Activated CD4-positive, alpha-beta memory T cell treated with anti-CD3 and anti-CD28 coated beads for 36 hours (primary cell): ENCODE results near the gene SLC39A8. TPM values are rescaled to one million over a fixed set of nuclear protein-coding genes. Genes with fewer than 3 reads are reported as not detected.

Experiments
- CTCF ChIA-PET: fragments of 350-600 bp; sonication (Branson Sonifier 250); formaldehyde crosslinking; loops from one replicate; lab custom pipeline; 2021; ENCODE audit warnings: antibody characterized with exemption, inconsistent platforms; lab: Charles Lee
- POLR2A ChIA-PET: fragments of 350-600 bp; sonication (Branson Sonifier 250); formaldehyde crosslinking; loops from one replicate; lab custom pipeline; 2021; ENCODE audit warnings: antibody characterized with exemption; lab: Charles Lee
- DNase-seq: peaks from one replicate; pipeline ENCODE4 v3.0.0-alpha.2; 2020
- H3K27ac Mint-ChIP-seq: one replicate; pipeline ENCODE4 v1.8.0; 2021; ENCODE audit warnings: mixed read lengths
- H3K27me3 Mint-ChIP-seq: one replicate; pipeline ENCODE4 v1.8.0; 2021; ENCODE audit warnings: mixed read lengths
- H3K36me3 Mint-ChIP-seq: one replicate; pipeline ENCODE4 v1.8.0; 2021; ENCODE audit warnings: mixed read lengths
- H3K4me1 Mint-ChIP-seq: one replicate; pipeline ENCODE4 v1.8.0; 2021; ENCODE audit warnings: low read depth, mixed read lengths
- H3K4me3 Mint-ChIP-seq: one replicate; pipeline ENCODE4 v1.8.0; 2021; ENCODE audit warnings: mild to moderate bottlenecking, mixed read lengths
- H3K9me3 Mint-ChIP-seq: one replicate; pipeline ENCODE4 v1.8.0; 2021; ENCODE audit warnings: mixed read lengths
- intact Hi-C: fragments of 100-400 bp; cut with micrococcal nuclease; formaldehyde crosslinking; loops from one replicate; pipeline ENCODE4 v1.15.1; 2023
- total RNA-seq, 2 experiments: library from RNA; stranded (reverse); gene quantifications; one replicate each; pipeline ENCODE4 v1.2.3, GENCODE V29; 2021

SLC39A8 gene
- total RNA-seq, 2 experiments from 2014 or later = 64.6 to 66.9 TPM

GRCh38 chr4:102338405-102338804 lies 6.9 kb downstream of the SLC39A8 start:
- Mint-ChIP-seq H3K27ac (no peak overlapping the region), H3K36me3 (peaks cover 9% of the 10 kb centered on the region), H3K27me3 (no peaks in the 10 kb centered on the region), H3K4me3 (no peak overlapping the region), H3K9me3 (no peaks in the 10 kb centered on the region), H3K4me1 (peaks cover 77% of the 10 kb centered on the region)
- DNase-seq = no peak
- CTCF ChIA-PET = interaction anchor here (0.8 kb wide), 1 partner anchor 92 kb away, joined by 4 read pairs; no protein-coding TSS in a partner anchor
- intact Hi-C loops = no loop called here
- POLR2A ChIA-PET = no interaction called here

GRCh38 chr4:102335616-102336015 lies 9.7 kb downstream of the SLC39A8 start:
- CTCF ChIA-PET = no interaction called here
- Mint-ChIP-seq H3K27me3 (no peaks in the 10 kb centered on the region), H3K4me3 (no peak overlapping the region), H3K36me3 (peaks cover 8% of the 10 kb centered on the region), H3K27ac (no peak overlapping the region), H3K4me1 (peaks cover 69% of the 10 kb centered on the region), H3K9me3 (no peaks in the 10 kb centered on the region)
- POLR2A ChIA-PET = interaction anchor here (1.9 kb wide), 1 partner anchor 9 kb away, joined by 5 read pairs; the partner anchor contains the start of gene SLC39A8
- intact Hi-C loops = no loop called here
- no peak for DNase-seq

- peaks cover 6% of the 10 kb centered on the region for H3K36me3 Mint-ChIP-seq
- DNase-seq = no peak
- intact Hi-C loops = no loop called here
- H3K4me1 Mint-ChIP-seq = peaks cover 67% of the 10 kb centered on the region
- no peaks in the 10 kb centered on the region for H3K27me3 Mint-ChIP-seq
- no peak overlapping the region for H3K27ac Mint-ChIP-seq
- ChIA-PET CTCF (no interaction called here), POLR2A (interaction anchor here (1.9 kb wide), 1 partner anchor 10 kb away, joined by 5 read pairs; the partner anchor contains the start of gene SLC39A8)
- no peaks in the 10 kb centered on the region for H3K9me3 Mint-ChIP-seq
- no peak overlapping the region for H3K4me3 Mint-ChIP-seq
Observed at GRCh38 chr4:102334624-102335023, 10.7 kb downstream of the SLC39A8 start.

- Mint-ChIP-seq H3K27ac (no peak overlapping the region), H3K4me1 (peaks cover 64% of the 10 kb centered on the region), H3K9me3 (no peaks in the 10 kb centered on the region), H3K27me3 (no peaks in the 10 kb centered on the region), H3K36me3 (peaks cover 6% of the 10 kb centered on the region), H3K4me3 (no peak overlapping the region)
- ChIA-PET CTCF (interaction anchor here (0.7 kb wide), 1 partner anchor 56 kb away, joined by 3 read pairs; no protein-coding TSS in a partner anchor), POLR2A (interaction anchor here (1.9 kb wide), 1 partner anchor 11 kb away, joined by 5 read pairs; the partner anchor contains the start of gene SLC39A8)
- DNase-seq = no peak
- intact Hi-C loops = no loop called here
Observed at GRCh38 chr4:102333787-102334186, 11.5 kb downstream of the SLC39A8 start.

- H3K4me1 Mint-ChIP-seq = peaks cover 40% of the 10 kb centered on the region
- ChIA-PET CTCF (no interaction called here), POLR2A (no interaction called here)
- H3K27me3 Mint-ChIP-seq = no peaks in the 10 kb centered on the region
- H3K36me3 Mint-ChIP-seq = peaks cover 3% of the 10 kb centered on the region
- no peaks in the 10 kb centered on the region for H3K9me3 Mint-ChIP-seq
- no peak overlapping the region for H3K4me3 Mint-ChIP-seq
- no peak for DNase-seq
- no peak overlapping the region for H3K27ac Mint-ChIP-seq
- intact Hi-C loops = no loop called here
Observed at GRCh38 chr4:102328045-102328444, 17.2 kb downstream of the SLC39A8 start.

GRCh38 chr4:102326951-102327350 lies 18.3 kb downstream of the SLC39A8 start:
- no peak for DNase-seq
- no peaks in the 10 kb centered on the region for H3K27me3 Mint-ChIP-seq
- no peak overlapping the region for H3K4me3 Mint-ChIP-seq
- no peaks in the 10 kb centered on the region for H3K9me3 Mint-ChIP-seq
- no peak overlapping the region for H3K27ac Mint-ChIP-seq
- H3K4me1 Mint-ChIP-seq = peaks cover 41% of the 10 kb centered on the region
- no peaks in the 10 kb centered on the region for H3K36me3 Mint-ChIP-seq
- intact Hi-C loops = no loop called here
- CTCF ChIA-PET = no interaction called here
- POLR2A ChIA-PET = no interaction called here

- Mint-ChIP-seq H3K27me3 (no peaks in the 10 kb centered on the region), H3K4me1 (peaks cover 37% of the 10 kb centered on the region), H3K36me3 (no peaks in the 10 kb centered on the region), H3K9me3 (no peaks in the 10 kb centered on the region), H3K27ac (no peak overlapping the region), H3K4me3 (no peak overlapping the region)
- ChIA-PET POLR2A (no interaction called here), CTCF (no interaction called here)
- intact Hi-C loops = no loop called here
- no peak for DNase-seq
Observed at GRCh38 chr4:102324730-102325129, 20.6 kb downstream of the SLC39A8 start.

GRCh38 chr4:102322736-102323135 lies 22.5 kb downstream of the SLC39A8 start:
- H3K36me3 Mint-ChIP-seq = no peaks in the 10 kb centered on the region
- no peaks in the 10 kb centered on the region for H3K9me3 Mint-ChIP-seq
- ChIA-PET POLR2A (no interaction called here), CTCF (no interaction called here)
- peaks cover 33% of the 10 kb centered on the region for H3K4me1 Mint-ChIP-seq
- no peak overlapping the region for H3K27ac Mint-ChIP-seq
- intact Hi-C loops = no loop called here
- no peak overlapping the region for H3K4me3 Mint-ChIP-seq
- no peak for DNase-seq
- H3K27me3 Mint-ChIP-seq = no peaks in the 10 kb centered on the region

GRCh38 chr4:102321260-102321995 lies 23.9 kb downstream of the SLC39A8 start:
- no peak for DNase-seq
- CTCF ChIA-PET = interaction anchor here (0.7 kb wide), 1 partner anchor 63 kb away, joined by 3 read pairs; no protein-coding TSS in a partner anchor
- Mint-ChIP-seq H3K27ac (no peak overlapping the region), H3K4me3 (no peak overlapping the region), H3K36me3 (peaks cover 8% of the 10 kb centered on the region), H3K4me1 (peaks cover 27% of the 10 kb centered on the region), H3K9me3 (no peaks in the 10 kb centered on the region), H3K27me3 (no peaks in the 10 kb centered on the region)
- intact Hi-C loops = no loop called here
- POLR2A ChIA-PET = no interaction called here

- Mint-ChIP-seq H3K27me3 (no peaks in the 10 kb centered on the region), H3K36me3 (peaks cover 13% of the 10 kb centered on the region), H3K27ac (no peak overlapping the region), H3K4me3 (no peak overlapping the region), H3K9me3 (no peaks in the 10 kb centered on the region), H3K4me1 (peaks cover 23% of the 10 kb centered on the region)
- intact Hi-C loops = no loop called here
- ChIA-PET CTCF (no interaction called here), POLR2A (no interaction called here)
- DNase-seq = no peak
Observed at GRCh38 chr4:102319594-102319993, 25.7 kb downstream of the SLC39A8 start.

- intact Hi-C loops = no loop called here
- no peak overlapping the region for H3K27ac Mint-ChIP-seq
- ChIA-PET POLR2A (no interaction called here), CTCF (no interaction called here)
- H3K27me3 Mint-ChIP-seq = no peaks in the 10 kb centered on the region
- H3K36me3 Mint-ChIP-seq = peaks cover 18% of the 10 kb centered on the region
- no peak overlapping the region for H3K4me3 Mint-ChIP-seq
- no peak for DNase-seq
- H3K4me1 Mint-ChIP-seq = peaks cover 30% of the 10 kb centered on the region
- H3K9me3 Mint-ChIP-seq = no peaks in the 10 kb centered on the region
Observed at GRCh38 chr4:102318526-102318925, 26.8 kb downstream of the SLC39A8 start.

- Mint-ChIP-seq H3K27ac (no peak overlapping the region), H3K36me3 (peaks cover 18% of the 10 kb centered on the region), H3K4me3 (no peak overlapping the region), H3K4me1 (peaks cover 28% of the 10 kb centered on the region), H3K9me3 (no peaks in the 10 kb centered on the region), H3K27me3 (no peaks in the 10 kb centered on the region)
- intact Hi-C loops = no loop called here
- CTCF ChIA-PET = no interaction called here
- DNase-seq = no peak
- POLR2A ChIA-PET = no interaction called here
Observed at GRCh38 chr4:102318105-102318504, 27.2 kb downstream of the SLC39A8 start.

- intact Hi-C loops = no loop called here
- DNase-seq = no peak
- no peak overlapping the region for H3K4me3 Mint-ChIP-seq
- CTCF ChIA-PET = no interaction called here
- H3K36me3 Mint-ChIP-seq = peaks cover 18% of the 10 kb centered on the region
- no peak overlapping the region for H3K27ac Mint-ChIP-seq
- H3K27me3 Mint-ChIP-seq = no peaks in the 10 kb centered on the region
- POLR2A ChIA-PET = no interaction called here
- peaks cover 23% of the 10 kb centered on the region for H3K4me1 Mint-ChIP-seq
- no peaks in the 10 kb centered on the region for H3K9me3 Mint-ChIP-seq
Observed at GRCh38 chr4:102317459-102317858, 27.8 kb downstream of the SLC39A8 start.
